PC-9 (cell line): ENCODE results near the gene CALHM4. TPM values are rescaled to one million over a fixed set of nuclear protein-coding genes. Genes with fewer than 3 reads are reported as not detected.

Experiments
- BruUV-seq: library from RNA; stranded (reverse); fragments of 400-500 nt; replicated peaks from 2 replicates; lab custom pipeline; 2021; lab: Mats Ljungman, UMichigan
- CTCF ChIA-PET: fragments of 300-600 bp; sonication (Branson Sonifier 250); formaldehyde crosslinking; loops from one replicate; lab custom pipeline; 2022; ENCODE audit warnings: antibody characterized with exemption; lab: Charles Lee
- POLR2A ChIA-PET: fragments of 300-600 bp; sonication (Branson Sonifier 250); formaldehyde crosslinking; loops from one replicate; lab custom pipeline; 2022; ENCODE audit warnings: antibody characterized with exemption; ENCODE audit not compliant: unreplicated experiment; lab: Charles Lee
- DNase-seq, 2 experiments: peaks; one replicate each; pipeline versions ENCODE4 v3.0.0 to v3.0.0-alpha.2; 2015 to 2022; ENCODE audit warnings: mixed read lengths in 1 of 2
- H2AFZ ChIP-seq: fragments of 200-600 bp; sonication (generic); 2 replicates; pipeline ENCODE4 v1.8.1; 2017; ENCODE audit warnings: antibody characterized with exemption
- H3F3A ChIP-seq: fragments of 200-600 bp; sonication (generic); 2 replicates; pipeline ENCODE4 v1.8.1; 2017; ENCODE audit warnings: antibody characterized with exemption, mild to moderate bottlenecking, low read depth; ENCODE audit not compliant: insufficient read depth
- H3K27ac ChIP-seq: fragments of 200-600 bp; sonication (generic); 2 replicates; pipeline ENCODE4 v1.6.1; 2016; ENCODE audit warnings: mixed run types
- H3K27me3 ChIP-seq: fragments of 200-600 bp; sonication (generic); 2 replicates; pipeline ENCODE4 v1.6.1; 2016; ENCODE audit warnings: low read depth, mixed run types; ENCODE audit not compliant: insufficient read depth
- H3K36me3 ChIP-seq: fragments of 200-600 bp; sonication (generic); 2 replicates; pipeline ENCODE4 v1.6.1; 2016; ENCODE audit warnings: low read depth, mixed run types
- H3K4me1 ChIP-seq: fragments of 200-600 bp; sonication (generic); replicated peaks from 2 replicates; pipeline ENCODE4 v1.6.1; 2016; ENCODE audit warnings: mixed run types; ENCODE audit not compliant: insufficient read depth
- H3K4me2 ChIP-seq: fragments of 200-600 bp; sonication (generic); 2 replicates; pipeline ENCODE4 v1.6.1; 2017; ENCODE audit warnings: mixed run types
- H3K4me3 ChIP-seq: fragments of 200-600 bp; sonication (generic); 2 replicates; pipeline ENCODE4 v1.6.1; 2016; ENCODE audit warnings: mixed run types
- H3K79me2 ChIP-seq: fragments of 200-600 bp; sonication (generic); 2 replicates; pipeline ENCODE4 v1.6.1; 2017; ENCODE audit warnings: low read depth, mixed run types
- H3K9me2 ChIP-seq: fragments of 200-600 bp; sonication (generic); 2 replicates; pipeline ENCODE4 v1.8.1; 2017; ENCODE audit warnings: mild to moderate bottlenecking; ENCODE audit not compliant: insufficient read depth
- H3K9me3 ChIP-seq: fragments of 200-600 bp; sonication (generic); 2 replicates; pipeline ENCODE4 v1.8.1; 2016; ENCODE audit warnings: low read depth; ENCODE audit not compliant: insufficient read depth
- H4K20me1 ChIP-seq: fragments of 200-600 bp; sonication (generic); 2 replicates; pipeline ENCODE4 v1.8.1; 2017; ENCODE audit not compliant: insufficient read depth
- EZH2 ChIP-seq: fragments of 200-600 bp; sonication (generic); IDR thresholded peaks from 2 replicates; pipeline ENCODE4 v1.8.0; 2017; ENCODE audit warnings: antibody characterized with exemption, low read depth
- intact Hi-C: fragments of 100-400 bp; cut with micrococcal nuclease; formaldehyde crosslinking; loops from one replicate; pipeline ENCODE4 v1.10.0; 2022; ENCODE audit not compliant: unreplicated experiment
- total RNA-seq: library from RNA; stranded (reverse); gene quantifications from 2 replicates; pipeline ENCODE4 v1.2.3, GENCODE V29; 2021
- TF ChIP-seq, protein P1 (sequence below): fragments of 200-600 bp; sonication (generic); conservative IDR thresholded peaks from 2 replicates; pipeline ENCODE4 v1.6.1; 2017; ENCODE audit warnings: mixed run types, antibody characterized with exemption, mild to moderate bottlenecking, moderate library complexity

The CALHM4 gene
- total RNA-seq, 1 experiment from 2014 or later = not detected

DNA sequence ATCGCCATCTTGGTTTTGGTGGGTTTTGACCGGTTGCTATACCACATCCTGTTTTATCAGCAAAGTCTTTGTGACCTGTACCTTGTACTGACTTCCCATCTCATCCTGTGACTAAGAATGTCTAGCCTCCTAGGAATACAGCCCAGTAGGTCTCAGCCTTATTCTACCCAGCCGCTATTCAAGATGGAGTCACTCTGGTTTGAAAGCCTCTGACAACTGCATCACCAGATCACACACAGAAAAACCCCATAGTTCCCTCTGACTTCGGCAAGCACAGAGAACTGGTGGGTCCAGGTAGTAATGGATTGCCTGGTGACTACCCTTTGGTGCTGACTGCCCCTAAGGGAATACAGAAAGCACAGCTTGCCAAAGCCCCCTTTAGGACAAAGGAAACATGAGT lies 52.4 kb downstream of the CALHM4 start:
- H3K27me3 ChIP-seq = no peaks in the 10 kb centered on the region
- H3K4me1 ChIP-seq = no peaks in the 10 kb centered on the region
- intact Hi-C loops = no loop called here
- CTCF ChIA-PET = no interaction called here
- H3F3A ChIP-seq = no peaks in the 10 kb centered on the region
- no TSS peak for BruUV-seq
- no peak overlapping the region for H3K4me3 ChIP-seq
- H3K36me3 ChIP-seq = no peaks in the 10 kb centered on the region
- H3K79me2 ChIP-seq = no peaks in the 10 kb centered on the region
- no peak overlapping the region for H2AFZ ChIP-seq
- H3K27ac ChIP-seq = no peak overlapping the region
- no peak for DNase-seq
- TF ChIP-seq EZH2 = no peak
- TF ChIP-seq, protein P1, sequence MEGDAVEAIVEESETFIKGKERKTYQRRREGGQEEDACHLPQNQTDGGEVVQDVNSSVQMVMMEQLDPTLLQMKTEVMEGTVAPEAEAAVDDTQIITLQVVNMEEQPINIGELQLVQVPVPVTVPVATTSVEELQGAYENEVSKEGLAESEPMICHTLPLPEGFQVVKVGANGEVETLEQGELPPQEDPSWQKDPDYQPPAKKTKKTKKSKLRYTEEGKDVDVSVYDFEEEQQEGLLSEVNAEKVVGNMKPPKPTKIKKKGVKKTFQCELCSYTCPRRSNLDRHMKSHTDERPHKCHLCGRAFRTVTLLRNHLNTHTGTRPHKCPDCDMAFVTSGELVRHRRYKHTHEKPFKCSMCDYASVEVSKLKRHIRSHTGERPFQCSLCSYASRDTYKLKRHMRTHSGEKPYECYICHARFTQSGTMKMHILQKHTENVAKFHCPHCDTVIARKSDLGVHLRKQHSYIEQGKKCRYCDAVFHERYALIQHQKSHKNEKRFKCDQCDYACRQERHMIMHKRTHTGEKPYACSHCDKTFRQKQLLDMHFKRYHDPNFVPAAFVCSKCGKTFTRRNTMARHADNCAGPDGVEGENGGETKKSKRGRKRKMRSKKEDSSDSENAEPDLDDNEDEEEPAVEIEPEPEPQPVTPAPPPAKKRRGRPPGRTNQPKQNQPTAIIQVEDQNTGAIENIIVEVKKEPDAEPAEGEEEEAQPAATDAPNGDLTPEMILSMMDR = no peak
- H3K9me2 ChIP-seq = no peaks in the 10 kb centered on the region
- H3K4me2 ChIP-seq = no peak overlapping the region
- H3K9me3 ChIP-seq = no peaks in the 10 kb centered on the region
- POLR2A ChIA-PET = no interaction called here
- no peaks in the 10 kb centered on the region for H4K20me1 ChIP-seq

Other genes with a start within 250 kb of the CALHM4 start
- 28.5 and 43.3 TPM in 2 replicates for gene DSE, start 182.8 kb upstream of the CALHM4 start, total RNA-seq
- gene CALHM6, start 92.4 kb upstream of the CALHM4 start, total RNA-seq = not detected in 2 replicates
- gene CALHM5, start 42.1 kb upstream of the CALHM4 start, total RNA-seq = not detected in 2 replicates
- not detected in 2 replicates for gene TRAPPC3L, start 8.1 kb upstream of the CALHM4 start, total RNA-seq
- gene RWDD1, start 17.8 kb downstream of the CALHM4 start, total RNA-seq = 21.5 and 22.9 TPM in 2 replicates
- gene RSPH4A, start 62.7 kb downstream of the CALHM4 start, total RNA-seq = 0.13 and 0.24 TPM in 2 replicates
- 13.6 and 14.0 TPM in 2 replicates for gene ZUP1, start 115.0 kb downstream of the CALHM4 start, total RNA-seq
- gene KPNA5, start 127.5 kb downstream of the CALHM4 start, total RNA-seq = 6.6 and 6.8 TPM in 2 replicates
- gene FAM162B, start 212.0 kb downstream of the CALHM4 start, total RNA-seq = not detected in 2 replicates